NT2/D1 (cell line): ENCODE data around the gene SH3PXD2A.

Experiments used
- SUZ12 ChIP-seq: IDR thresholded peaks from 2 replicates; pipeline ENCODE4 v1.6.1; 2011; ENCODE audit not compliant: insufficient read length, insufficient read depth; ENCODE audit errors: extremely low read depth
- YY1 ChIP-seq: IDR thresholded peaks from 2 replicates; pipeline ENCODE4 v1.6.1; 2011; ENCODE audit not compliant: insufficient read length, insufficient read depth

DNA sequence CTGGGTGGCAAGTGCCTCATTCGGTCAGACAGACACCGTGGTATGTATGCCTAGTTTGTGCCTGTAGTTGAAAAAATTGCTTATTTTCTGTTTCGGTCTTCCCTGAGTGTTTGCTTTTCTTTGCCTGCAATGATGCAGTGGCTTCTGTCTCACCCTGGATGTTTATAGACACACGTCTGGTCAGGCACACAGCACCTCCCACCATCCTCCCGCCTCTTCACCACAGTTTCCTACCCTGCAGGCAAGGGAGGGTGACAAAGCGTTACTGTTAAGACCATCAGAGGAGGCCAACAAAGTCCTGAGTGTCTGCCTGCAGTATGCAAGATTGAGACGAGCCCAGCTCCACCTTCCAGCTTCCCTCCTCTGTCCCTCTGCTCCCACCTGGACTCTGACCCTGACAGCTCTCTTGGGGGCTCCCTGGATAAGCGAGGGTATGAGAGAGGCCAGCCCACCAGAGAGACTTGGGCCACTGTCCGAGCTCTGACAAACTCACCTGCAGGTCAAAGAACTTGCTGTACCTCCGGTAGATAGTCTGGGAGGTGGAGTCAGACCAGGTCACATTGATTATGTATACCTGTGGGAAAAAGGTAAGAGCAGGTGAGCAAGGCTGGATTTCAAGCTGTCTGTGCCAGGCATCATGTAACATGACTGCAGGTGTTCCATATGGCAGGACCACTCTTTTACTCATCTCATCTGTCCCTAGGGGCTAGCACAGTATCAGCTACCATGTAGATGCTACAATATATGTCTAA, 54.4 kb downstream of the SH3PXD2A start:
- TF ChIP-seq YY1 (no peak), SUZ12 (no peak)
